NCI-H526 (cell line): ENCODE measurements around the gene AGBL5.
"Not testable (repeated sequence)": the region's sequence is repeated elsewhere in the genome, so short reads cannot be mapped to it uniquely, and the experiment has no call there.

Experiments used
- DNase-seq, 2 experiments: peaks; one replicate each; lab custom pipeline; 2025; lab: John Stamatoyannopoulos, UW

The AGBL5 gene

DNA sequence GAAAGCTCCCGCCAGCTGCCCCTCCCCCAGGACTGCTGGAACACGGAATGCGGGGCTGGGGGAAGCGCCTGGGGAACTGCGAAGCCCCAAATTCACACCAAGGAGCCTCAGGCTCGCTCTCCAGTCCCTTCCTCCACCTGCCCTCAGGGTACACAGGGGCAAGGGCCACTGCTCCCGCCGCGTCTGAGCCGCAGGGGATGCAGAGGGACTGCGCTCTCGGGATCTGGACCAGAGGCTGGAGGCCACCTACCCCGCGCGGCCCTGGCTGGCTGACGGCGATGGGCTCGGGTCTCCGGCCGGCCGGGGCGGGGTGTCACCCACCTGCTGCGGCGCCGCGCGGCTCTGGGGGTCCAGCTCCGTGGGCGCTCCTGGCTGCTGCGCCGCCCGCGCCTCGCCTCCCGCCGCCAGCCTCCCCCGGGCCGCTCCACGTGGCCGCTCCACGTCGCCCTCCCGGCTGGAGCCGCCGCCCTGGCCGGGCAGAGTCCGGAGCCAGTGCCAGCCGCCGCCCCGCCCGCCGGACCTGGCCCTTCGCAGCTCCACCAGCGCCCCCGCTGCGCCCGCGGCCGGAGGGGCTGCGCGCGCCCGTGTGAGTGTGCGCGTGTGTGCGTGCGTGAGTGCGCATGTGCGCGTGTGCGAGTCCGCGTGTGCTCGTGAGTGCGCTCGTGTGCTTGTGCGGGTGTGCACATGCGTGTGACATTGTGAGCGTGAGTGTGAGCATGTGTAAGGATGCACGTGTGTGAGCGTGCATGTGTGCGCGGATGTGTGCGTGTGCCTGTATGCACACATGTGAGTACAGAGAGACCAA lies 67.3 kb downstream of the AGBL5 start, which contains the start of gene CGREF1:
TSS of gene CGREF1 (minus strand) at position 604 of the 805 bp plus-strand sequence. CDS start 14,762 bp downstream, outside the sequence.
- peak in 1 of 2 experiments; percentile 68 for DNase-seq

- not testable (repeated sequence) for DNase-seq
Observed at GRCh38 chr2:27119330-27119670, 67.8 kb downstream of the AGBL5 start.
